HepG2 (cell line): Measurements from ENCODE around the gene C16orf86. TPM values are rescaled to one million over a fixed set of nuclear protein-coding genes. Genes with fewer than 3 reads are reported as not detected.

Experiments
- ATM ChIP-seq: fragments of 450-650 bp; IDR thresholded peaks from 2 replicates; pipeline ENCODE4 v1.7.1; 2017; ENCODE audit warnings: mild to moderate bottlenecking, borderline replicate concordance
- EEA1 ChIP-seq: sonication (generic); formaldehyde crosslinking; IDR thresholded peaks from 2 replicates; pipeline ENCODE4 v1.5.1; 2020; ENCODE audit warnings: mild to moderate bottlenecking, missing genetic modification reagents, borderline replicate concordance
- GTF2F1 ChIP-seq: fragments of 150-350 bp; IDR thresholded peaks from 2 replicates; pipeline ENCODE4 v1.6.1; 2014; ENCODE audit warnings: low read length
- NBN ChIP-seq: fragments of 450-650 bp; conservative IDR thresholded peaks from 2 replicates; pipeline ENCODE4 v1.6.1; 2017
- POGZ ChIP-seq: sonication (generic); formaldehyde crosslinking; IDR thresholded peaks from 2 replicates; pipeline ENCODE4 v1.4.0; 2020; ENCODE audit warnings: mild to moderate bottlenecking, missing genetic modification reagents
- POLR2G ChIP-seq: fragments of 200-400 bp; formaldehyde crosslinking; IDR thresholded peaks from 2 replicates; pipeline ENCODE4 v1.6.1; 2018; ENCODE audit warnings: mild to moderate bottlenecking, low read depth, low read length, moderate library complexity
- SETDB1 ChIP-seq: sonication (generic); formaldehyde crosslinking; IDR thresholded peaks from 2 replicates; pipeline ENCODE4 v1.5.1; 2020; ENCODE audit warnings: missing genetic modification reagents, mild to moderate bottlenecking, borderline replicate concordance
- SSRP1 ChIP-seq: IDR thresholded peaks from 2 replicates; pipeline ENCODE4 v1.6.1; 2016; ENCODE audit warnings: control low read depth
- ZBTB1 ChIP-seq: sonication (generic); formaldehyde crosslinking; IDR thresholded peaks from 2 replicates; pipeline ENCODE4 v1.4.0; 2020; ENCODE audit warnings: missing genetic modification reagents, borderline replicate concordance
- ZBTB42 ChIP-seq: sonication (generic); formaldehyde crosslinking; IDR thresholded peaks from 2 replicates; pipeline ENCODE4 v1.5.0; 2020; ENCODE audit warnings: mild to moderate bottlenecking, missing genetic modification reagents
- ZNF225 ChIP-seq: sonication (generic); formaldehyde crosslinking; IDR thresholded peaks from 2 replicates; pipeline ENCODE4 v1.4.0; 2020; ENCODE audit warnings: mild to moderate bottlenecking, missing genetic modification reagents
- ZNF7 ChIP-seq: IDR thresholded peaks from 2 replicates; pipeline ENCODE4 v1.6.1; 2016; ENCODE audit warnings: missing biosample characterization, missing genetic modification reagents
- polyA plus RNA-seq, 8 experiments: library from polyadenylated mRNA; depleted of rRNA in 3 of 8; stranded (reverse) in 7 of 8; unstranded in 1 of 8; fragments of >200 nt; fragmentation: Illumina TruSeq in 4 of 8; extraction: Trizol in 4 of 8; gene quantifications; 2 replicates each; pipeline versions ENCODE4 v1.2.1 to v1.2.3, GENCODE V29; 2011 to 2016; ENCODE audit warnings: low read depth in 4 of 8, missing spikeins in 1 of 8, mixed read lengths in 1 of 8; ENCODE audit not compliant: insufficient read depth in 1 of 8
- total RNA-seq, 5 experiments: library from RNA; depleted of rRNA; stranded (reverse); fragments of >200 nt; fragmentation: Illumina TruSeq; extraction: Trizol; gene quantifications; 2 replicates each; pipeline ENCODE4 v1.2.3, GENCODE V29; 2016; ENCODE audit warnings: low read depth in 1 of 5
- TF ChIP-seq, protein P1 (sequence below): IDR thresholded peaks from 2 replicates; pipeline ENCODE4 v1.6.1; 2016; ENCODE audit warnings: low read depth, control low read depth
- TF ChIP-seq, protein P2 (sequence below): sonication (generic); formaldehyde crosslinking; IDR thresholded peaks from 2 replicates; pipeline ENCODE4 v1.5.0; 2020; ENCODE audit warnings: mild to moderate bottlenecking, missing genetic modification reagents
- TF ChIP-seq, protein P3 (sequence below): sonication (generic); formaldehyde crosslinking; IDR thresholded peaks from 2 replicates; pipeline ENCODE4 v1.4.0; 2020; ENCODE audit warnings: missing genetic modification reagents
- TF ChIP-seq, protein P4 (sequence below): sonication (generic); formaldehyde crosslinking; IDR thresholded peaks from 2 replicates; pipeline ENCODE4 v1.5.0; 2020; ENCODE audit warnings: missing genetic modification reagents
- TF ChIP-seq, protein P5 (sequence below): IDR thresholded peaks from 2 replicates; pipeline ENCODE4 v1.6.1; 2016
- TF ChIP-seq, protein P6 (sequence below): sonication (generic); formaldehyde crosslinking; IDR thresholded peaks from 2 replicates; pipeline ENCODE4 v1.4.0; 2020; ENCODE audit warnings: missing genetic modification reagents, mild to moderate bottlenecking, borderline replicate concordance

Gene C16orf86
- total and polyA plus RNA-seq, 2 of the 13 experiments (the other 11 are each of a cell fraction or from before 2014, with no cell fraction given), result 1.5 to 3.1 TPM

DNA sequence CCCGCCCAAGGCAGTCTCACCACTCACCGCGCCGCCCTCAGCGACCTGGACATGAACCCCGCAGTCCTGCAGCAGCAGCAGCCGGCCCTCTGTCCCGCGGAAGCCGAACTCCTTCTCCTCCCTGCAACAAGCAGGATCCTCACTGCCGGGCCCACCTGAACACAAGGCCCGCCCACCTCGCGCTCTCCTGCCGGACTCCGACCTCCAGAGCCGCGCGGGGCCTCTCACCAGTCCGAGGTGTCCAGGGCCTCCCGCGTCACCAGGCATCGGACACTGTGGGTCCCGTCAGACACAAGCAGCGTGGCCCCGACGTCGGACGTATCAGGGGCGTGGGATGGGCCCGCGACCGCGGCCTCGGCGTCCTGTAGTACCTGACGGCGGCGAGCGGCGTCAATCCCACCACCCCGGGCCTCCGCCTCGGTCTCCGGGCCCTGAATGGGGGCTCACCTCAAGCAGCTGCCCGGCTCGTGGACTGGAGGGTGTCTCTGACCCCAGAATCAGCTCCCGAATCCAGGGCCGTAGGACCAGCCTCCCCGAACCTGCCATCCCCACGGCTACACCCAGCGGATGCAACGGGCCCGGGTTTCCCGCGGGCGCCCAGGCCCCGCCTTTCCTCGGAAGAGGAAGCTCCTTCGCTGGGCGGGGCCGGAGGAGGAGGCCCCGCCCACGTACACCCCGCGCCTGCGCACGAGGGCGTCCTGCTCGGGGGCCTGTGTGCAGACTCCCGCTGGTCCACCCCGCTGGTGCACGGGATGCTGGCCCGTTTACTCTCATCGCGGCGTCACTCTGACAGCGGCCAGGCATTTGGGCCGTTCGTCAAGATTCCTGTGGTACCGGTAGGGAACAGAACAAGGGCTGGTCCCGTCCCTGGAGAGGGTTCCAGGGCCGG is 6.7 kb upstream of the C16orf86 start, which contains the start of gene ACD (continued):
- TF ChIP-seq, protein P1, sequence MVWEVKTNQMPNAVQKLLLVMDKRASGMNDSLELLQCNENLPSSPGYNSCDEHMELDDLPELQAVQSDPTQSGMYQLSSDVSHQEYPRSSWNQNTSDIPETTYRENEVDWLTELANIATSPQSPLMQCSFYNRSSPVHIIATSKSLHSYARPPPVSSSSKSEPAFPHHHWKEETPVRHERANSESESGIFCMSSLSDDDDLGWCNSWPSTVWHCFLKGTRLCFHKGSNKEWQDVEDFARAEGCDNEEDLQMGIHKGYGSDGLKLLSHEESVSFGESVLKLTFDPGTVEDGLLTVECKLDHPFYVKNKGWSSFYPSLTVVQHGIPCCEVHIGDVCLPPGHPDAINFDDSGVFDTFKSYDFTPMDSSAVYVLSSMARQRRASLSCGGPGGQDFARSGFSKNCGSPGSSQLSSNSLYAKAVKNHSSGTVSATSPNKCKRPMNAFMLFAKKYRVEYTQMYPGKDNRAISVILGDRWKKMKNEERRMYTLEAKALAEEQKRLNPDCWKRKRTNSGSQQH, result peak; percentile 55; the same call in 1 of the 2 replicates
- TF ChIP-seq, protein P2, sequence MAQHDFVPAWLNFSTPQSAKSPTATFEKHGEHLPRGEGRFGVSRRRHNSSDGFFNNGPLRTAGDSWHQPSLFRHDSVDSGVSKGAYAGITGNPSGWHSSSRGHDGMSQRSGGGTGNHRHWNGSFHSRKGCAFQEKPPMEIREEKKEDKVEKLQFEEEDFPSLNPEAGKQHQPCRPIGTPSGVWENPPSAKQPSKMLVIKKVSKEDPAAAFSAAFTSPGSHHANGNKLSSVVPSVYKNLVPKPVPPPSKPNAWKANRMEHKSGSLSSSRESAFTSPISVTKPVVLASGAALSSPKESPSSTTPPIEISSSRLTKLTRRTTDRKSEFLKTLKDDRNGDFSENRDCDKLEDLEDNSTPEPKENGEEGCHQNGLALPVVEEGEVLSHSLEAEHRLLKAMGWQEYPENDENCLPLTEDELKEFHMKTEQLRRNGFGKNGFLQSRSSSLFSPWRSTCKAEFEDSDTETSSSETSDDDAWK (CRISPR knock-in tag), result no peak
- TF ChIP-seq POLR2G (peak; percentile 87), NBN (no peak), POGZ (CRISPR knock-in tag) (peak; percentile 13; the same call in 1 of the 2 replicates), ATM (no peak), ZNF225 (CRISPR knock-in tag) (peak; percentile 88), EEA1 (CRISPR knock-in tag) (0 out of 2 replicates have a peak, but pooled peaks have one; percentile 88), SSRP1 (CRISPR knock-in tag) (peak; percentile 97), GTF2F1 (no peak), ZNF7 (CRISPR knock-in tag) (no peak), ZBTB42 (CRISPR knock-in tag) (peak; percentile 21), SETDB1 (CRISPR knock-in tag) (peak; percentile 27; the same call in 1 of the 2 replicates), ZBTB1 (CRISPR knock-in tag) (0 out of 2 replicates have a peak, but pooled peaks have one; percentile 50)
- TF ChIP-seq, protein P3, sequence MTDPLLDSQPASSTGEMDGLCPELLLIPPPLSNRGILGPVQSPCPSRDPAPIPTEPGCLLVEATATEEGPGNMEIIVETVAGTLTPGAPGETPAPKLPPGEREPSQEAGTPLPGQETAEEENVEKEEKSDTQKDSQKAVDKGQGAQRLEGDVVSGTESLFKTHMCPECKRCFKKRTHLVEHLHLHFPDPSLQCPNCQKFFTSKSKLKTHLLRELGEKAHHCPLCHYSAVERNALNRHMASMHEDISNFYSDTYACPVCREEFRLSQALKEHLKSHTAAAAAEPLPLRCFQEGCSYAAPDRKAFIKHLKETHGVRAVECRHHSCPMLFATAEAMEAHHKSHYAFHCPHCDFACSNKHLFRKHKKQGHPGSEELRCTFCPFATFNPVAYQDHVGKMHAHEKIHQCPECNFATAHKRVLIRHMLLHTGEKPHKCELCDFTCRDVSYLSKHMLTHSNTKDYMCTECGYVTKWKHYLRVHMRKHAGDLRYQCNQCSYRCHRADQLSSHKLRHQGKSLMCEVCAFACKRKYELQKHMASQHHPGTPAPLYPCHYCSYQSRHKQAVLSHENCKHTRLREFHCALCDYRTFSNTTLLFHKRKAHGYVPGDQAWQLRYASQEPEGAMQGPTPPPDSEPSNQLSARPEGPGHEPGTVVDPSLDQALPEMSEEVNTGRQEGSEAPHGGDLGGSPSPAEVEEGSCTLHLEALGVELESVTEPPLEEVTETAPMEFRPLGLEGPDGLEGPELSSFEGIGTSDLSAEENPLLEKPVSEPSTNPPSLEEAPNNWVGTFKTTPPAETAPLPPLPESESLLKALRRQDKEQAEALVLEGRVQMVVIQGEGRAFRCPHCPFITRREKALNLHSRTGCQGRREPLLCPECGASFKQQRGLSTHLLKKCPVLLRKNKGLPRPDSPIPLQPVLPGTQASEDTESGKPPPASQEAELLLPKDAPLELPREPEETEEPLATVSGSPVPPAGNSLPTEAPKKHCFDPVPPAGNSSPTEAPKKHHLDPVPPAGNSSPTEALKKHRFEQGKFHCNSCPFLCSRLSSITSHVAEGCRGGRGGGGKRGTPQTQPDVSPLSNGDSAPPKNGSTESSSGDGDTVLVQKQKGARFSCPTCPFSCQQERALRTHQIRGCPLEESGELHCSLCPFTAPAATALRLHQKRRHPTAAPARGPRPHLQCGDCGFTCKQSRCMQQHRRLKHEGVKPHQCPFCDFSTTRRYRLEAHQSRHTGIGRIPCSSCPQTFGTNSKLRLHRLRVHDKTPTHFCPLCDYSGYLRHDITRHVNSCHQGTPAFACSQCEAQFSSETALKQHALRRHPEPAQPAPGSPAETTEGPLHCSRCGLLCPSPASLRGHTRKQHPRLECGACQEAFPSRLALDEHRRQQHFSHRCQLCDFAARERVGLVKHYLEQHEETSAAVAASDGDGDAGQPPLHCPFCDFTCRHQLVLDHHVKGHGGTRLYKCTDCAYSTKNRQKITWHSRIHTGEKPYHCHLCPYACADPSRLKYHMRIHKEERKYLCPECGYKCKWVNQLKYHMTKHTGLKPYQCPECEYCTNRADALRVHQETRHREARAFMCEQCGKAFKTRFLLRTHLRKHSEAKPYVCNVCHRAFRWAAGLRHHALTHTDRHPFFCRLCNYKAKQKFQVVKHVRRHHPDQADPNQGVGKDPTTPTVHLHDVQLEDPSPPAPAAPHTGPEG (CRISPR knock-in tag), result peak; percentile 26; the same call in 1 of the 2 replicates
- TF ChIP-seq, protein P4, sequence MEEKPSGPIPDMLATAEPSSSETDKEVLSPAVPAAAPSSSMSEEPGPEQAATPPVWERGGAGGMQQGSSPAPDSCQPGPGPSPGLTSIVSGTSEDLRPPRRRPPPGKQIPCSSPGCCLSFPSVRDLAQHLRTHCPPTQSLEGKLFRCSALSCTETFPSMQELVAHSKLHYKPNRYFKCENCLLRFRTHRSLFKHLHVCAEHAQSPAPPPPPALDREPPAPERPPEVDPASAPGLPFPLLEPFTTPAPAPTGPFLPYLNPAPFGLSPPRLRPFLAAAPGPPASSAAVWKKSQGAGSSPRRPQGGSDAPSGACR (CRISPR knock-in tag), result no peak
- TF ChIP-seq, protein P5, sequence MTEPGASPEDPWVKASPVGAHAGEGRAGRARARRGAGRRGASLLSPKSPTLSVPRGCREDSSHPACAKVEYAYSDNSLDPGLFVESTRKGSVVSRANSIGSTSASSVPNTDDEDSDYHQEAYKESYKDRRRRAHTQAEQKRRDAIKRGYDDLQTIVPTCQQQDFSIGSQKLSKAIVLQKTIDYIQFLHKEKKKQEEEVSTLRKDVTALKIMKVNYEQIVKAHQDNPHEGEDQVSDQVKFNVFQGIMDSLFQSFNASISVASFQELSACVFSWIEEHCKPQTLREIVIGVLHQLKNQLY, result 0 out of 2 replicates have a peak, but pooled peaks have one; percentile 8
- TF ChIP-seq, protein P6, sequence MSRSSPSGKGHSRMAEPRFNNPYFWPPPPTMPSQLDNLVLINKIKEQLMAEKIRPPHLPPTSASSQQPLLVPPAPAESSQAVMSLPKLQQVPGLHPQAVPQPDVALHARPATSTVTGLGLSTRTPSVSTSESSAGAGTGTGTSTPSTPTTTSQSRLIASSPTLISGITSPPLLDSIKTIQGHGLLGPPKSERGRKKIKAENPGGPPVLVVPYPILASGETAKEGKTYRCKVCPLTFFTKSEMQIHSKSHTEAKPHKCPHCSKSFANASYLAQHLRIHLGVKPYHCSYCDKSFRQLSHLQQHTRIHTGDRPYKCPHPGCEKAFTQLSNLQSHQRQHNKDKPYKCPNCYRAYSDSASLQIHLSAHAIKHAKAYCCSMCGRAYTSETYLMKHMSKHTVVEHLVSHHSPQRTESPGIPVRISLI (CRISPR knock-in tag), result peak; percentile 61; the same call in 1 of the 2 replicates
